ENCODE measurements around the gene CSMD2. TPM values are rescaled to one million over a fixed set of nuclear protein-coding genes. Genes with fewer than 3 reads are reported as not detected.
A peak's percentile ranks its signal among the peaks of the same experiment; 100 is the strongest.

The CSMD2 gene
- total RNA-seq, 1 donor from 2014 or later, result 0.25 TPM

DNA sequence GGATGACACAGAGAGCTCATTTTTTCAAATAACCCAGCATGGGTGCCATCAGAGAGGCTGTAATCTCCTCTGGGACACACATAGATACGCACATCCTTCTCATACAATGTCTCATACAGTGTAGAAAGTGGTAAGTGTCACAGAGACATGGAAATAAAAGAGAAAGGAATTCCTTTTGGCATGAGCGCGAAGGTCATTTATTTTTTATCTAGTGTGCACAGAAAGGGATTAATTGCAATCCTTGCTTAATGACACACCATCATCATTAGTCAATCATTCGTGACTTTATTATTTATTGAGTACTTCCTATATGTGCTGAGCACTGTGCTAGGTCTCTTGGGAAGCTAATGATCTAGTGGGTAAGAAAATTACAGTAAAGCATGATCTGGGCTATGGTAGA, 687.6 kb downstream of the CSMD2 start:
- ATAC-seq (no peak), DNase-seq (ENCODE audit: low spot score) (no peak)

DNA sequence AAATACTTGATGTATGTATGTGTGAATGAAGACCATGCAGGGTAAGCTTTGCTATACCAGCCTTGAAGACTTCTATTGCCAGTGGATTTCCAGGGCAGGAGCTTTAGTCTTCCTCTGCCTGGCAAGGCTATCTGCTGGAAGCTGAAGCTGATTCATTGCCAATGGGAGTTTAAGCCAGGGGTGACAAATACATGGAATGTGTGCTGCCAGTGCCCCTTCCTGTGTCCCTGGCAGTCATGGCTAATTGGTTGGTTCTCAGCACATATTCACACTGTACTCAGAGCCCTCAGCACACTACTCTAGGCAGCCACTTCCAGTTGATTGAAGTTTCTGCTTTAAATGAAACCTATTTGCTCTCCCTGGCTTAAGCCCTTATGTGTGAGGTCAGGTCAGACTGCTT, 691.1 kb downstream of the CSMD2 start:
- no peak for DNase-seq (ENCODE audit: low spot score)
- no peak for ATAC-seq

DNA sequence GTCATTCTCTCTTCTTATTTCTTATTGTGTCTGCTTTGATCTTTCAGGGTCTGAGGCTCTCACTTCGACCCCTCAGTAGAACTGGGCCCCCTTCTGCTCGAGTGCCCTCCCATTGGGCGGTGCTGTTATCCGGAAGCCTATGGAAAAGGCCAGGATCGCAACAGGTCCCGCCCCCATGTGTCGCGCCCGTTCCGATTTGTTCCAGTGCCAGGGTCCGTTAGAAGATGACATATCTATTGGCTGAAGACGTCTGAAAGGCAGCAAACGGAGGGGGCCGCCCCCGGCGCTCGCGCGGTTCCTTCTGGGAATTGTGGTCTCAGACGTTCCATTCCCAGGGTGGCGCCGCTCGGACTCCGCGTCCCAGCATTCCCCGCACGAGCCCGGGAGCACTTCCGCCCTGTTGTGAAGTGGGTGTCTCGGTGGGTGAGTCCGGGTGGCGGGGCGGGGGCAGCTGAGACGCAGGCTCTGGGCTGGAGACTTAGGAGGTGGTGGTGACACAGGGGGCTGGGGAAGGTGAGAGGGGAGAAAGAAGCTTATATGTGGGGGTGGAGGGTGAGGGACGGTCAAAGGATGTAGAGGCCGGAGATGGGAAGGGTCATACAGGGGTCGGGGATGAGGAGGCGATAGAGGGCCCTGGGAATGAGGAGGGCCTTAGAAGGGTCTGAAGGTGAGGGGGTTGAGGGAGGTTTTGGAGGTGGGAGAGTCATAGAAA, 692.6 kb downstream of the CSMD2 start, which contains the start of gene ZSCAN20:
Gene ZSCAN20, plus strand, starts transcription at position 377 of the 712 bp plus-strand sequence. CDS start 6,644 bp downstream, outside the sequence.
- DNase-seq (ENCODE audit: low spot score) (peak; percentile 98), ATAC-seq (peak; percentile 94)

DNA sequence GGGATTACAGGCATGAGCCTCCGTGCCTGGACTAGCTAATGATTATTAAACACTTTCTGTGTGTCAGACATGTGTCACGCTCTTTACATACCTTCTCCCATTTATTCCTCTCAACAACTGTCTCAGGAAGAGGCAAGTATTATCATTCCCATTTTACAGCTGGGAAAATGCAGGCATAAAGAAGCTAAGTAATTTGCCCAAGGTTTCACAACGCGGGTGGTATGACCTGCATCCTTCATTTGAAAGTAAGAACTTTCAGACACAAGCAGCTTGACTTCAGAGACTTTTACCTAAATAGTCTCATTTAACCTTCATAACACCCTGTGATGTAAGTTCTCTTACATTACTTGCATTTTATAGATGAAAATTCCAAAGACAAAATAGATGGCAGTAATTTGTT, 693.6 kb downstream of the CSMD2 start:
- ATAC-seq, result no peak

DNA sequence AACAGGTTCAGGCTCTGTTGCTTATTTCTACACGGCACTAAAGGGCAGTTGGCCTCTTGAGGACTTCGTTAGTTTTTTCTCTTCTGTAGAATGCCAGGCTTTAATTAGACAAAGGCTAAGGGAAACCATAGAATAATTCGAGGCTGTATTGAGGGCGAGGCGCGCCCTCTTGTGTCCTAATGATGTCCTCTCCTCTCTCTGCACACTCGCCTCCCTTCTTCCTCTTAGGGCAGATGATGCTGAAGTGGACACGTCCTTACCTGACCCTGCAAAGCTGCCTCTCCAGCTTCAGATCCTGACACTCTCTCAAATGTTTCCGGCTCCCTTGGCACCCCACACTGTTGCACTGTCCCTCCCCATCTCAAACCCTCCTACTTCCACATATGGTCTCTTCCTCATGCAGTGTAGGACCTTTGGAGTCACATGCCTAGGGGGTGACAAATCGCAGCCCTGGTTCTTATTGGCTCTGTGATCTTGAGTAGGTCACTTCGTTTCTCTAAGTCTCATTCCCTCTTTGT, 694.5 kb downstream of the CSMD2 start:
- peak; percentile 76 for ATAC-seq
- peak; percentile 67 for DNase-seq (ENCODE audit: low spot score)

More for the DNA sequence above, 693.6 kb downstream of the CSMD2 start:
- no peak for DNase-seq (ENCODE audit: low spot score)

DNA sequence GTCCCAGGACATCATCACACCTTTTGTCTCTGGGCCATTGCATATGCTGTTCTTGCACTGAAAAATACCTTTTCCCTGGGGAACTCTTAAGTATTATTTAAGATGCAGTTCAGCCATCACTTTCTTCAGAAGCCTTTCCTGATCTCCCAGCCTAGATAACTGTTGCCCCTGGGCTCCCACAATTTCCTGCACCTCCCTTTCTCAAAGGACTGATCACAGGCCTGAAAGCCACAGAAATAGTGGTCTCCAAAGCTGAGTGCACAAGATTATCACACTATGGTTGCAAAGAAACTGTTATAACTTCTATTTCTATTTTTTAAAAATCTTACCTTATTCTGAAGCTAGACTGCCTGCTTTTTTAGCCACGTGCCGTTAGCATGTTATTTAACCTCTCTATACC, 695.3 kb downstream of the CSMD2 start:
- ATAC-seq (no peak), DNase-seq (ENCODE audit: low spot score) (no peak)

DNA sequence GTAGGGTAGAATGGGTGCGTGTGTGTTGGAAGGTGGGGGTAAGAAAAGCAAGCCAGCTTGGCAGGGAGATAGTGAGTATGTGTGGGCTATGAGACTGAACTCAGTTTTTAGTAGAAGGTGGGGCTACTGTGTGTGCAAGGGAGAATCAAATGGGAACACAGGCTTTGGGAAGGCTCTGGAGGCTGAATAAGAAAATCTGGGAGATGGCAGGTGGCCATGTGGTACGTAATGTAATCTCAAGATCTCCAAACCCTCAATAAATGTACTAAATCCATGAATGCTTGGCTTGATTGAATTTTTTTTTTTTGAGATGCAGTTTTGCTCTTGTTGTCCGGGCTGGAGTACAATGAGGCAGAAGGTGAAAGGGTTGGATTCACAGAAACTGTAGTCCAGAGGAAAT, 696.1 kb downstream of the CSMD2 start:
- DNase-seq (ENCODE audit: low spot score) (no peak), ATAC-seq (no peak)

DNA sequence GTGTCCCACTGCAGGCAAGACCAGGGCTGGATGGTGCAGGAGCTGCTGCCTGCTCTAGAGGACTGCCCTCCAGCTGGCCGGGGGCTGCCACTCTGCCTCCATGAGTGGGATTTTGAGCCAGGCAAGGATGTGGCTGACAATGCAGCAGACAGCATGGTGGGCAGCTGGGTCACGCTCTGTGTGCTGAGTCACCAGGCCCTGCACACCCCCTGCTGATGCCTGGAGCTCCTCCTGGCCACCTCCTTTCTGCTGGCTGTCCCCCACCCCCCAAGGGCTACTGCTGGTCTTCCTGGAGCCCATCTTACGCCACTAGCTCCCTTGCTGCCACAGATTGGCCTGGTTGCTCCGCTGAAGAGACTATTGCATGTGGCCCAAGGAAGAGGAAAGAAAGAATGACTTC, 696.5 kb downstream of the CSMD2 start:
- DNase-seq (ENCODE audit: low spot score), result no peak

DNA sequence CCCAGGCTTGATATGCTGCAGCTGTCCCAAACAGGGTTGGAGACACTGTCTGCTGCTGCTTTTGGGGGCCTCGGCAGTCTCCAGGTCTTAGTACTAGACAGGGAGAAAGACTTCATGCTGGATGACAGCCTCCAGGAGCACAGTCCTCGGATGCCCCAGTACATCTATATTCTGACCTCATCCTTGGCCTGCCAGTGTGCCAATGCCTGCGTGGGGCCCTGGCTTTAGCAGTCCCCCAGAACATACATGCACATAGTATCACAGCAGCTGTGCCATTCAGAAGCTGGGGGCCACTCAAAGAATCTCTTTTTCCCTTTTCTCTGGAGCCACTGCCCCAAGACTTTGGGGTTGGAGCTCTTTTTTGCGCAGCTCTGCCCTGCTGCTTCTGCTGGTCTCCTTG, 697.0 kb downstream of the CSMD2 start:
- DNase-seq (ENCODE audit: low spot score), result no peak
- no peak for ATAC-seq

More for the DNA sequence above, 696.5 kb downstream of the CSMD2 start:
- ATAC-seq, result no peak

DNA sequence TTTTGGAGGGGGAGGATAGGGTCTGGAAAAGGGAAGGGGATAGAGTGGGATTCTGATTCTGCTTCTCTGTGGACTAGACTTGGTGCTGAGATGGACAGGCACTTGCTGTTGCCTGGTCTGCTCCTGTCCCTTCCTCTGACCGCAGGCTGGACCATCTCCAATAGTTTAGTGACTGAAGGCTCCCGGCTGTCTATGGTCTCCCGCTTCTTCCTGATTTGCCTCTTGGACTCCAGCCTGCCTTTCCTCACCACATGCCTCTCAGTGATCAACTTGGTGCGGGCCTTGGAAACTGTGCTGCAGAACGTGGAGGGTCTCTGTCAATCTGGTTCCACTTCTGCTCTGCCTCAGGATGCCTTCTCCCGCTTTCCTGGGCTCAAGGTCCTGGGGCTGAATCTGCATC, 698.9 kb downstream of the CSMD2 start:
- peak; percentile 34 for ATAC-seq
- DNase-seq (ENCODE audit: low spot score), result no peak

DNA sequence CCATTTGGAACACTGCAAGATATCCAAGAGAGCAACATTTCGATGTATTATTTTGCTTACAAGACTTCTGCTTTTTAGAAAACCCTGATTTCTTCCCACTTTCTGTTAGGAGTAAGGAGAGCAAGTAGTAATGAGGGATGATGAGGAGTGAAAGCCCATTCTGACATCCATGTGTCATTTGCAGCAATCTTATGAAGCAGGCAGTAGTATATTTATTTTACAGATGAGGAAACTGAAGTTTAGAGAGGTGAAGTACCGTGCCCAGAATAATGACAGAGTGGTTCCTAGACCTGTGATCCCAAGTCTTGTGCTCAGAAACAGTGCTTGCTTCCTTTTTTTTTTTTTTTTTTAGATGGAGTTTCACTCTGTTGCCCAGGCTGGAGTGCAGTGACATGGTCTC, 699.7 kb downstream of the CSMD2 start:
- DNase-seq (ENCODE audit: low spot score), result no peak
- ATAC-seq, result no peak

DNA sequence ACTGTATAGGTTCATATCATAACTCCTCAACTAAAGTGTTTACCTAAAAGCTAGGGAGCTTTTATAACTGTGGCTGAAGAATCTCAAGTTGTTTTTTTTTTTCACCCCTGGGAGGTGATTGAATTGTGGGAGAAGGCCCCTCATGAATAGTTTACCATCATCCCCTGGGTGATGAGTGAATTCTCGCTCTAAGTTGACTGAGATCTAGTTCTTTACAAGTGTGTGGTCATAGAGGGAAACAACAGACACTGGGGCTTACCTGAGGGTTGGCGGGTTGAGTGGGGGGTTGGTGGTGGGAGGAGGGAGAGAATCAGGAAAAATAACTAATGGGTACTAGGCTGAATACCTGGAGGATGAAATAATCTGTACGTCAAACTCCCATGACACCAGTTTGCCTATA, 700.5 kb downstream of the CSMD2 start:
- DNase-seq (ENCODE audit: low spot score) (no peak), ATAC-seq (no peak)

Other genes with a start within 250 kb of the CSMD2 start
- gene C1orf94, start 11.7 kb upstream of the CSMD2 start, total RNA-seq, result not detected